ENCODE data around the gene MCRS1.
"Not testable (repeated sequence)": the region's sequence is repeated elsewhere in the genome, so short reads cannot be mapped to it uniquely, and the experiment has no call there.

The MCRS1 gene

GRCh38 chr12:49567611-49568441, at the start of gene MCRS1:
MCRS1 (minus strand) TSS chr12:49568142; CDS start chr12:49566731, 1,411 bp downstream.
- Histone ChIP-seq H3K4me1 (ENCODE audit: control insufficient read depth in 1 of 2, insufficient read depth in 2 of 2, low read length in 2 of 2) (peaks cover 9 to 29% of the 10 kb centered on the region in 2 donors), H3K27me3 (ENCODE audit: low read depth, low read length) (no peaks in the 10 kb centered on the region), H3K9me3 (ENCODE audit: control insufficient read depth in 1 of 2, low read length in 2 of 2) (no peaks in the 10 kb centered on the region), H3K4me3 (ENCODE audit: low read depth in 1 of 2, low read length in 2 of 2) (peak within 1 kb of the TSS; percentile 96 to 99), H3K27ac (ENCODE audit: low read length) (peak within 1 kb of the TSS; percentile 97), H3K36me3 (ENCODE audit: control insufficient read depth in 1 of 2, insufficient read depth in 2 of 2, low read length in 2 of 2) (peaks cover 21 to 28% of the 10 kb centered on the region in 2 donors)

- H3K4me1 ChIP-seq (ENCODE audit: control insufficient read depth in 1 of 2, insufficient read depth in 2 of 2, low read length in 2 of 2) = peaks cover 0 to 3% of the 10 kb centered on the region in 2 donors
- H3K4me3 ChIP-seq (ENCODE audit: low read depth in 1 of 2, low read length in 2 of 2) = no peak overlapping the region
- H3K36me3 ChIP-seq (ENCODE audit: control insufficient read depth in 1 of 2, insufficient read depth in 2 of 2, low read length in 2 of 2) = no peaks in the 10 kb centered on the region
- no peaks in the 10 kb centered on the region for H3K27me3 ChIP-seq (ENCODE audit: low read depth, low read length)
- H3K9me3 ChIP-seq (ENCODE audit: control insufficient read depth in 1 of 2, low read length in 2 of 2) = no peaks in the 10 kb centered on the region
- no peak overlapping the region for H3K27ac ChIP-seq (ENCODE audit: low read length)
Measured at GRCh38 chr12:49616533-49617219, 48.7 kb upstream of the MCRS1 start.

DNA sequence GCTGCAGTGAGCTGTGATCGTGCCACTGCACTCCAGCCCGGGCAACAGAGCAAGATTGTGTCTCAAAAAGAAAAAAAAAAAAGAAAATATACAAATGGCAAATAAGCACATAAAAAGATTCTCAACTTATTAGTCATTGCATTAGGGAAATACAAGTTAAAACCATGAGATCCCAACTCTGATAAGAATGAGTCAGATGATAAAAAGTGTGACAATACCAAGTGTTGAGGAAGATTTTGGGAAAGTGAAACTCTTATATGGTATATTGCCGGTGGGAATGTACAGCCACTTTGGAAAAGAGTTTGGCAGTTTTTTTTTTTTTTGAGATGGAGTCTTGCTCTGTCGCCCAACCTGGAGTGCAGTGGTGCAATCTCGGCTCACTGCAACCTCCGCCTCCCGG, 47.8 kb upstream of the MCRS1 start:
- Histone ChIP-seq H3K9me3 (ENCODE audit: control insufficient read depth in 1 of 2, low read length in 2 of 2) (no peaks in the 10 kb centered on the region), H3K27ac (ENCODE audit: low read length) (no peak overlapping the region), H3K4me1 (ENCODE audit: control insufficient read depth in 1 of 2, insufficient read depth in 2 of 2, low read length in 2 of 2) (no peaks in the 10 kb centered on the region), H3K27me3 (ENCODE audit: low read depth, low read length) (no peaks in the 10 kb centered on the region), H3K4me3 (ENCODE audit: low read depth in 1 of 2, low read length in 2 of 2) (no peak overlapping the region), H3K36me3 (ENCODE audit: control insufficient read depth in 1 of 2, insufficient read depth in 2 of 2, low read length in 2 of 2) (no peaks in the 10 kb centered on the region)

GRCh38 chr12:49612210-49612609, 44.3 kb upstream of the MCRS1 start:
- Histone ChIP-seq H3K4me3 (ENCODE audit: low read depth in 1 of 2, low read length in 2 of 2) (no peak overlapping the region), H3K27ac (ENCODE audit: low read length) (no peak overlapping the region), H3K27me3 (ENCODE audit: low read depth, low read length) (no peaks in the 10 kb centered on the region), H3K4me1 (ENCODE audit: control insufficient read depth in 1 of 2, insufficient read depth in 2 of 2, low read length in 2 of 2) (no peaks in the 10 kb centered on the region), H3K9me3 (ENCODE audit: control insufficient read depth in 1 of 2, low read length in 2 of 2) (peaks cover 0 to 3% of the 10 kb centered on the region in 2 donors), H3K36me3 (ENCODE audit: control insufficient read depth in 1 of 2, insufficient read depth in 2 of 2, low read length in 2 of 2) (no peaks in the 10 kb centered on the region)

GRCh38 chr12:49610785-49611184, 42.8 kb upstream of the MCRS1 start:
- not testable (repeated sequence) for H3K9me3 ChIP-seq (ENCODE audit: control insufficient read depth in 1 of 2, low read length in 2 of 2); H3K4me1 ChIP-seq (ENCODE audit: control insufficient read depth in 1 of 2, insufficient read depth in 2 of 2, low read length in 2 of 2); H3K4me3 ChIP-seq (ENCODE audit: low read depth in 1 of 2, low read length in 2 of 2); H3K27ac ChIP-seq (ENCODE audit: low read length); H3K27me3 ChIP-seq (ENCODE audit: low read depth, low read length); H3K36me3 ChIP-seq (ENCODE audit: control insufficient read depth in 1 of 2, insufficient read depth in 2 of 2, low read length in 2 of 2)

DNA sequence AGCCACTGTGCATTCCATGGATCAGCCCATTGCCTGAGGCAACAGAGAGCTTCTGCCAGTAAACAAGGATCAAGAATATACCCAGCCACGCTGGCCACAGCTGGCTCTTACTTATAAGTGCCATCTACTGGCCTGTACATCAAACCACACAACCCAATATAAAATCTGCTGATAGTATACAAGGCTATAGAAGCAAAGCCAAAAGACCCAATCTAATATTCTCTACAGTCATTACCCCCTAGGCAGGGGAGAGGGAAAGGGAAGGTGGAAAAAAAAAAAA, 41.9 kb upstream of the MCRS1 start:
- Histone ChIP-seq H3K4me3 (ENCODE audit: low read depth in 1 of 2, low read length in 2 of 2) (no peak overlapping the region), H3K27ac (ENCODE audit: low read length) (no peak overlapping the region), H3K36me3 (ENCODE audit: control insufficient read depth in 1 of 2, insufficient read depth in 2 of 2, low read length in 2 of 2) (no peaks in the 10 kb centered on the region)

DNA sequence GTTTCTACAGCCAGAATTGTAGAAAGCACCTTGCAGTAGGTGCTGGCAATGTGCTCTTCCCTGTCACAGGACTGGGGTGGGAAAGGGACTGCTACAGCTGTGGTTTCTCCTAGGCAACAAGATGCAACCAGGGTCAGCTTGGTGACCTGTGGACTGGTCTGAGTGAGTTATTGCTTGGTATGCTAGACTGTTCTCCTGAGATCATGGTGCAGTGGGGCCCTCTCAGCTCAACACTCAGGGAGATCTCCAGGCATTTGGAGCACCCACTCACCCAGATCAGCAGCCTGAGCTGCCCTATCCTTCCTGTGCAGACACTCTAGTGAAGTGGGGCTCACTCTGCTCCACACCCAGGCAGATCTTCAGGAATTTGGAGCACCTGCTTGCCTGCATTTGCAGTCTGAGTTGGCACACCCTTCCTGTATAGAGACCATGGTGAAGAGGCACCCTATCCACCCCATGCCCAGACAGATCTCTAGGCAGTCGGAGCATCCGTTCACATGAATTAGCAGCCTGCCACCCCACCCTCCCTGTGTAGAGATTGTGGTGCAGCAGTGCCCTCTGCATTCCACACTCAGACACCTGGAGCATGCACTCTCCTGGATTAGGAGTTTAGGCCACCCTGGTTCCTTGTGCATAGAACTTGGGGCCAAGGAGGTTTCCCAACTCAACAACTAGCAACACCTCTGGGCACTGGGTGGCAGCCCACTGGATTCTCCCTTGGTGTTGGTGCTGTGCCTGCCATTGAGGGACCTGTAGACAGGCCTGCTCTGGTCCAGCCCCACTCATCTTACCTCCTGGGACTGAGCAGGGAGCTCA, 41.3 kb upstream of the MCRS1 start:
- Histone ChIP-seq H3K27ac (ENCODE audit: low read length) (no peak overlapping the region), H3K36me3 (ENCODE audit: control insufficient read depth in 1 of 2, insufficient read depth in 2 of 2, low read length in 2 of 2) (no peaks in the 10 kb centered on the region), H3K9me3 (ENCODE audit: control insufficient read depth in 1 of 2, low read length in 2 of 2) (peaks cover 0 to 3% of the 10 kb centered on the region in 2 donors), H3K4me1 (ENCODE audit: control insufficient read depth in 1 of 2, insufficient read depth in 2 of 2, low read length in 2 of 2) (no peaks in the 10 kb centered on the region), H3K4me3 (ENCODE audit: low read depth in 1 of 2, low read length in 2 of 2) (no peak overlapping the region), H3K27me3 (ENCODE audit: low read depth, low read length) (no peaks in the 10 kb centered on the region)

More for the DNA sequence above, 41.9 kb upstream of the MCRS1 start:
- Histone ChIP-seq H3K27me3 (ENCODE audit: low read depth, low read length) (no peaks in the 10 kb centered on the region), H3K9me3 (ENCODE audit: control insufficient read depth in 1 of 2, low read length in 2 of 2) (peaks cover 0 to 3% of the 10 kb centered on the region in 2 donors), H3K4me1 (ENCODE audit: control insufficient read depth in 1 of 2, insufficient read depth in 2 of 2, low read length in 2 of 2) (no peaks in the 10 kb centered on the region)

DNA sequence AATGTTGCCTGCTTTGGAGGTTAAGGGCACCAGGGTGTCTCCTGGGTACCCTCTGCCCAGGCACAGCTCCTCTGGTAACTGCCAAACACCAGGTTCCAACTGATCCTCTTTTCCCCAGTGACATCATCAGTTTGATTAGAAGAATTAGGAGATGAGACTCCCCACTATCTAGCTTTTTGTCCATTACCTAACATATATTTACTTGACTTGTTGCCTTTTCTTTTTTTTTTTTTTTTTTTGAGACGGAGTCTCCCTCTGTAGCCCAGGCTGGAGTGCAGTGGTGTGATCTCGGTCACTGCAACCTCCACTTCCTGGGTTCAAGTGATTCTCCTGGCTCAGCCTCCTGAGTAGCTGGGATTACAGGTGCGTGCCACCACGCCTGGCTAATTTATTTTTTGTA, 37.6 kb upstream of the MCRS1 start, which contains the start of gene FAM186B:
FAM186B (minus strand) TSS at position 101 of the 400 bp plus-strand sequence. CDS start 162 bp downstream, outside the sequence.
- not testable (repeated sequence) for H3K9me3 ChIP-seq (ENCODE audit: control insufficient read depth in 1 of 2, low read length in 2 of 2); H3K36me3 ChIP-seq (ENCODE audit: control insufficient read depth in 1 of 2, insufficient read depth in 2 of 2, low read length in 2 of 2); H3K4me1 ChIP-seq (ENCODE audit: control insufficient read depth in 1 of 2, insufficient read depth in 2 of 2, low read length in 2 of 2); H3K4me3 ChIP-seq (ENCODE audit: low read depth in 1 of 2, low read length in 2 of 2); H3K27me3 ChIP-seq (ENCODE audit: low read depth, low read length); H3K27ac ChIP-seq (ENCODE audit: low read length)

DNA sequence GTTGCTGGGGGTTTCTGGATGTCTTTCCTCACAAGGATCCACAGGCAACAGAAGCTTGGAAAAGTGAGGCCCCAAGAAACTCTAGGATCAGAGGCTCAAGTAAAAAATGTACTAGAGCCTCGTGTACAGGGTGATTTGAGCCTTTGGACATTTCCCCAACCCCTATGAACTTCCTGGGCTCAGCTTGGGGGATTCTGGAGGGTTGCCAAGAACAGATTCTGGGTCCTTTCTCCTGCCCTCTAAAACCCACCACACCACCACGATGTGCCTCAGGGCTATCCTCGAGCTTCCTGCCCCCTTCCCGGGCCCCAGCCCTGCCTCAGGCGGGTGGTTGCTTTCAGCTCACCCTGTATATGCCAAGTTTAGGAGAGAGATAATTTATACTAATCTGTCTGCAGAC, 36.9 kb upstream of the MCRS1 start:
- H3K4me1 ChIP-seq (ENCODE audit: control insufficient read depth in 1 of 2, insufficient read depth in 2 of 2, low read length in 2 of 2) = no peaks in the 10 kb centered on the region
- H3K27me3 ChIP-seq (ENCODE audit: low read depth, low read length) = no peaks in the 10 kb centered on the region
- no peaks in the 10 kb centered on the region for H3K36me3 ChIP-seq (ENCODE audit: control insufficient read depth in 1 of 2, insufficient read depth in 2 of 2, low read length in 2 of 2)
- no peak overlapping the region for H3K4me3 ChIP-seq (ENCODE audit: low read depth in 1 of 2, low read length in 2 of 2)
- no peaks in the 10 kb centered on the region for H3K9me3 ChIP-seq (ENCODE audit: control insufficient read depth in 1 of 2, low read length in 2 of 2)
- H3K27ac ChIP-seq (ENCODE audit: low read length) = no peak overlapping the region

DNA sequence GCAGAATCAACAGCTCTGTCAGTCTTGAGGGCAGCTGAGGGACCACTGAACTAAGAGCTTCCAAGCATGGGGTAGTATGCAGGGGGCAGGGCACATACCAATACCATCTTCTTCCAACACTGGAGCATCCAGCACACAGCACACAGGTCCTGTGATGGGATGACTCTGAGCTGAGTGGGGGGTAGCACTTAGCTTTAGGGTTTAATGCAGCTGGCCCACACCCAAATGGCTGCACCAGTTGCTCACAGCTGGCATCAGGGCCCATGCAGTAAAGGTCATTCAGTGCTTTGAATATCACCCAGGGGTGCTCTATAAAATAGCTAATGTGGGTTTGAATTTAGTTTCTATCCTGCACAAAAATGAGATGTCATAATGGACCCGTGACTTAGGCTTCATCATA, 35.8 kb upstream of the MCRS1 start:
- Histone ChIP-seq H3K36me3 (ENCODE audit: control insufficient read depth in 1 of 2, insufficient read depth in 2 of 2, low read length in 2 of 2) (no peaks in the 10 kb centered on the region), H3K27me3 (ENCODE audit: low read depth, low read length) (no peaks in the 10 kb centered on the region), H3K4me3 (ENCODE audit: low read depth in 1 of 2, low read length in 2 of 2) (no peak overlapping the region), H3K9me3 (ENCODE audit: control insufficient read depth in 1 of 2, low read length in 2 of 2) (no peaks in the 10 kb centered on the region), H3K27ac (ENCODE audit: low read length) (no peak overlapping the region), H3K4me1 (ENCODE audit: control insufficient read depth in 1 of 2, insufficient read depth in 2 of 2, low read length in 2 of 2) (no peaks in the 10 kb centered on the region)

DNA sequence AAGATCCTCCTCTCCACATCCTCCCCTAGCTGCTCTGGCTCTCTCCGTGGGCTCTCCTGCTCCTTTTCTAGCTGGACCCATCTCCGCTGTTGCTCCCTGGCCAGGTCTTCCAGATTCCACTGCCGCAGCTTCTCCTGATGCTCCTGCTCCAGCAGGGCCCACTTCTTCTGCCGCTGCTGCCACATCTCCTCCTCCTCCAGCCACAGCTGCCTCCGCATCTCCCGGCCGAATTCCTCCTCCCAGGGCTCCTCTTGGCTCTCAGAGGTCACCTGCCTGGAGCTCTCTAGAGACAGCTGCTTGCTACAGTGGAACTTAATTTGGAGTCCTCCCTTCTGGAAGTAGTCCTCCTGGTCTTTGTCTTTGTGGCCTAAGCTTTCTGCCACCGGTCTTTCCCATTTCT, 32.0 kb upstream of the MCRS1 start:
- no peak overlapping the region for H3K4me3 ChIP-seq (ENCODE audit: low read depth in 1 of 2, low read length in 2 of 2)
- H3K4me1 ChIP-seq (ENCODE audit: control insufficient read depth in 1 of 2, insufficient read depth in 2 of 2, low read length in 2 of 2) = no peaks in the 10 kb centered on the region
- no peak overlapping the region for H3K27ac ChIP-seq (ENCODE audit: low read length)
- no peaks in the 10 kb centered on the region for H3K27me3 ChIP-seq (ENCODE audit: low read depth, low read length)
- no peaks in the 10 kb centered on the region for H3K9me3 ChIP-seq (ENCODE audit: control insufficient read depth in 1 of 2, low read length in 2 of 2)
- H3K36me3 ChIP-seq (ENCODE audit: control insufficient read depth in 1 of 2, insufficient read depth in 2 of 2, low read length in 2 of 2) = no peaks in the 10 kb centered on the region
